Fibroblast of upper back skin (primary cell): ENCODE measurements around the gene SESN3.
"Not testable (repeated sequence)": the region's sequence is repeated elsewhere in the genome, so short reads cannot be mapped to it uniquely, and the experiment has no call there.

Experiments
- DNase-seq: peaks from one replicate; pipeline ENCODE4 v3.0.0-alpha.2; 2013

SESN3 gene, protein sequence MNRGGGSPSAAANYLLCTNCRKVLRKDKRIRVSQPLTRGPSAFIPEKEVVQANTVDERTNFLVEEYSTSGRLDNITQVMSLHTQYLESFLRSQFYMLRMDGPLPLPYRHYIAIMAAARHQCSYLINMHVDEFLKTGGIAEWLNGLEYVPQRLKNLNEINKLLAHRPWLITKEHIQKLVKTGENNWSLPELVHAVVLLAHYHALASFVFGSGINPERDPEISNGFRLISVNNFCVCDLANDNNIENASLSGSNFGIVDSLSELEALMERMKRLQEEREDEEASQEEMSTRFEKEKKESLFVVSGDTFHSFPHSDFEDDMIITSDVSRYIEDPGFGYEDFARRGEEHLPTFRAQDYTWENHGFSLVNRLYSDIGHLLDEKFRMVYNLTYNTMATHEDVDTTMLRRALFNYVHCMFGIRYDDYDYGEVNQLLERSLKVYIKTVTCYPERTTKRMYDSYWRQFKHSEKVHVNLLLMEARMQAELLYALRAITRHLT

DNA sequence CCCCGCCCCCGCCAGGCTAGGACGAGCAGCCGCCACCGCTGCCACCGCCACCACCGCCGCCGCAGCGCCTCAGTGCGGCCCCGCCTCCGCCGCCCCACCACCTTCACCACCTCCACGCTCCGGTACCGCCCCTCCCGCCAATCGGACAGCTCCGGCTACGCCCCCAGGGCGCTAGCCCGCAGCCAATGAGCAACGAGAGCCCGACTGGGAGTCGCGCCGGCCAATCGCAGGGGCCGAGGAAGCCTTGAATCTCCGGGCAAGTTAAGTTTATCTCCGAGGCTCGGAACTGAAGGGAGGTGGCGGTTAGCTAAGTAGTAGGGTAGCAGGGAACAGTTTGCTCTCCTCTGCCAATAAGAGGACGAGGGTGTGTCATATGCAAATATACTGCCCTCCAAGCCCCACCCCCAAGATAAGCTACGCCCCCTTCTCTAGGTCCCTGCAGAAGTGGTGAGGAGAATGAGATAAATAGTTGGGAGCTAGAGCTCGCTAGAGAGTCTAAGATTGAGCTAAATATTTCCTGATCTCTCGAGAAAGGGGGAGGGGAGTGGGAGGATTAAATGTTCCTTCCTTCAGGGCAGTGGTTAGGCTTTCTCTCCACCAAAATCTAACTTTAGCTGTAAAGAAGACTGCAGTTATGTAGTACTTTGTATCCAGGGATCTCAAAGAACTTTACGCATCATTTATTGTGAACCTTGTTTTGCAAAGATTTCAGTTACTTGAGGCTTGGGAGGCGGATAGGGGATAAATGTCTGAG lies at the start of gene SESN3:
TSS of gene SESN3 (minus strand) at position 76 of the 754 bp plus-strand sequence. CDS start 342 bp downstream, outside the sequence.
- DNase-seq: peak; percentile 100

DNA sequence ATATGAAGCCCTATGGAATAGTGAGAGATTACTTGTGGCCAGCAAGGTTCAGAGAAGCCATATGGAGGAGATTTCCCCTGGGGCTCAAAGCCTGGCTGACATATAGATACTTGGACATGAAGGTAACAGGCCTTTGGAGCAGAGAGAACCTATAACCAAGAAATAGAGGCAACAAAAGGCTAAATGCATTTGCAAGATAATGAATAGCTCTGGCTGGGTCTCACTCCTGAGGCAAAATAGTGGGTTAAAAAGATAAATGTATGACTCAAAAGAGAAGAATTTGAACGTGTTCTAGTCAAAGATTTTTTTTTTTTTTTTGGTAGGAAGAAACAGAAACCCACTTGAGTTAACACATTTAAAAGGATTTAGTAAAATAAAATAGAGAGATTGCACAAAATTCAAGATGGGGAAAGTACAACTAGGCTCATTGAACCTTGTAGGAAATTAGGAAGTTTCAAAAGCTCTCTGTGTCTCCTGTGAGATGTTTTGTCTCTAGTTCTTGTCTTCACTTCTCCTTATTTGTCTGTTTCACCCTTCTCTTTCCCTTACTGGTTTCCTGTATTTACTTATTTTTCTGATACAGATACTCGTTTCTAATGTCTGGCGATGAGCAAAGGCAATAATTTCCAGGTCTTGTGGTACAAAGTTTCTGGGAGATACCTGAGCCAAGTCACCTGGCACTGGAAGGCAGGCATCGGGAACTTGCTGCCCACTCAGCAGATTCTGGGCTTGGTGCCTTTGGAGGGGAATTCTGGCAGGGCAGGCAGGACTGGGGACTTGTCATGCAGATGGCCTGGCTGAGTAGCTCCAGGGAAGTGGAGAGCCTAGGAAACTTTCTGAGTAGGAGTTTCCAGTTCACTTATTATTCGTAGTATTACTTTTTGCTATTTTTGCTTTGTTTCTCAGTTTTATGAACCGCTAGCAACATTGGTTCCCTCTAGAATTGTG lies 49.2 kb upstream of the SESN3 start:
- DNase-seq: peak; percentile 45

DNA sequence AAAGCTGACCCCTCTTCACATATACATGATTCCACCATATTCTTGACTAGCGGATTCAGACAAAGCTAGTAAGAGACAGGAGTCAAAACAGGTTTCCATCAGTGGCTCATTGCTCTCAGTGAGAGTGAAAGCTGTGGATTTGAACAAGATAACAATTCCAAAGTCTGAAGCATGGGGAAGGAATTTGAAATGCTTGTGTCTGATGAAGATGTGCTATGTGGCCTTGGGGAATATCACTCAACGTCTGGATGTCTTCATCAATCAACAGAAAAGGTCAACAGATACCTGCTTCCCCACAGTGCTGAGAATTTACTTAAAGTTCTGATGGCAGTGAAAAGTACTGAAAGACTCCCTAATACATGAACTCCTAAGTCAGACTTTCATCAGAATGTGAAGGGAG lies 46.9 kb upstream of the SESN3 start:
- peak; percentile 40 for DNase-seq

DNA sequence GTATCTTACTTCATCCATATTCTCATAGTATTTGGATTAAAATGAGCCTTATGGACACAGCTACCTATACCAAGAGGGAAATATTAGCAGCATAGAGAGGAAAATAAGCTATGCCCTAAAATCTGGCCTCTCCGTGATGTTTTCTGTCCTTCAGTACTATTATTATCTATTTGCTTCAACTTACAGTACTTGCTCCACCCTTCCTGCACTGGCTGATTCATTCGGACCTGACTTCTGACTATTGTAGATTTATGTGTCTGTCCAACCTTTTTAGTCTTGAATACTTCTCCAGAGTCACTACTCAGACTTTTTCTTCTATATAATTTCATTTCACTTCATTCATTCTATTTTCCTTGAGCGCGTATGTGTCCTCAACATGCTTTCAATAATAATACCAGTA lies 45.1 kb upstream of the SESN3 start:
- DNase-seq: no peak

GRCh38 chr11:95273618-95274017 lies 42.6 kb upstream of the SESN3 start:
- not testable (repeated sequence) for DNase-seq

GRCh38 chr11:95269036-95269819 lies 38.2 kb upstream of the SESN3 start:
- DNase-seq: no peak

DNA sequence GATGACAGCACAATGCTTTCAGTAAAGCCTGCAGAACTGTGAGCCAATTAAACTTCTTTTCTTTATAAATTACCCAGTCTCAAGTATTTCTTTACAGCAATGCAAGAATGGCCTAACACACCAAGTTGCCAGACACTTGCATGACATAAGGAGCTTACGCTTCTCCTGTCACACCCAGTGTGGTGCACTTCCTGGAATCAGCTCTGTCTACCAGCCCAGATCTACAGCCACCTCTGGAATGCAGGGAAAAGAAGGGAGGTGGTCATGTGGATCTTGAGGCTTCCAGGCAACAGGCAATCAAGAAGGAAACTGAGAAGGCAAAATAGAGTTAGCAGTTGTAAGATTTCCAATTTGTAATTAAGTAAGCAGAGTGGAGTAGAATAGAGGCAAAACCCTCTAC lies 37.4 kb upstream of the SESN3 start:
- no peak for DNase-seq

GRCh38 chr11:95267601-95268213 lies 36.7 kb upstream of the SESN3 start:
- no peak for DNase-seq

DNA sequence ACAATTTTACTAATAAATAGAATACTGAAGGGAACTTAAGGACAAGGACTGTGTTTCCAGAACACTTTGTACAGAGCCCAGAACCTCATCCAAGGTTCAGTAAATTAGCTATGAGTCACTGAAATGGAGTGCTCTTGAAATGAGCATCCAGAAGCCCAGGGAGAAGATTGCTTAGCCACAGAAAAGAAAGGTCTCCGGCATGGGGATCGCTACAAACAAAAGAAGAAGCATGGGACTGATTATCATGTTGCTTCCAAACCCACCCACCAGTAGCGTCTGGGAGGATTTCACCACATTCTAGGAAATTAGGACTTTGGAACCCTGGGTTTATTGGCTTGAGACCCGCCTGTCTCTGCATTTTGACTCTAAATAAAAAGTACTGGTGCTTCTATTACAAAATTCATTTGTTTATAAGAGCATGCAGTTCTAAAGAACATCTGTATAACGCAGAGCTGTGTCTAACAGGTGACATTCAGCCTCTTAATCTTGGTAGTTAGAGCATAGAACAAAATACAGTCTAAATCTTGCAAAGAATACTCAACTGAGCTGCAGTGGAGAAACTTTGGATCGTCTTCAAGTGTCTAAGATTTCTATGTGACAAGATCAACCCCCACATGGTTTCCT lies 35.9 kb upstream of the SESN3 start:
- no peak for DNase-seq

GRCh38 chr11:95264881-95265280 lies 33.9 kb upstream of the SESN3 start:
- DNase-seq: no peak

- DNase-seq: no peak
These were observed 32.2 kb upstream of the SESN3 start for GRCh38 chr11:95262994-95263765.

- no peak for DNase-seq
These were observed 26.5 kb upstream of the SESN3 start for GRCh38 chr11:95257456-95257971.

- DNase-seq: no peak
These were observed 25.3 kb upstream of the SESN3 start for GRCh38 chr11:95256321-95256779.

DNA sequence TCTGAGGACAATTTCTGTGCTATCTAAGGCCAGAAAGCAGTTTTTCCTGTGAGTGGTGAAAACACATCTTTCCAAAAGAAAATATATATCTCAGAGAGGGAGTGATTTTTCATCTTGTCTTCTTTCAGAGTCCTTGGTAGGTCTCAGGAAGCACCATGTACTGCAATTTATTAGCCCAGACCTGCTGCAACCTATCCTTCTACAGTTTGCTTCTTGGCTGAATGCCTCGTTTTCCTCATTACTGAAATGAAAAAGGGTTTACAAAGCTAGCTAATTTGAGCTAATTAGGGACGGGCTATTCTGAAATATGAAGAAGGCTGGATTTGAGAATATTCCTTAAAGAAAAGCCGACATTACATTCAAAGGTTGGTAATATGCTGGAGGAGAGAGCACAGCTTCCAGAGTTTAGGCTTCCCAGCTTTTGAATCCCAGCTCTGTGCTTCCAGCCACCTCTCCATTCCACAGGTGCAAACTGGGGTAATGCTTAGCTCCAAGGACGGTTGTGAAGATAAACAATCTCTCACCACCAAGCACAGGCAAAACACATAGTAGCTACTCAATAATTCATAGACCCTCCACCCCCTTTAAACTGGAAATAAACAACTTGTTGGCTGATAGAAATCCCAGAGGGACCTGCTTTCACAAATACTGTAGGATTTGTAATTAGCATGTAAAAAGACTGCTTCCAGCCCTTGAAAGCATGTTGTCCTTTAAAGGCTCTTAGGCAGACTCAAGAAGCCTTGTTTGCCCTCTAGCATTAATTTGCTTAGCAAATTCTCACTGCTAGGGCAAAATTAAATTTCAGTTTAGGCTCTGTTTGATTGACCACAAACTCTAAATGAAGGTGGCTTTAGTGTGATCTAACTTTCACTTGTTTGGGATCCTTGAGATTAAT lies 24.5 kb upstream of the SESN3 start:
- DNase-seq: no peak

DNA sequence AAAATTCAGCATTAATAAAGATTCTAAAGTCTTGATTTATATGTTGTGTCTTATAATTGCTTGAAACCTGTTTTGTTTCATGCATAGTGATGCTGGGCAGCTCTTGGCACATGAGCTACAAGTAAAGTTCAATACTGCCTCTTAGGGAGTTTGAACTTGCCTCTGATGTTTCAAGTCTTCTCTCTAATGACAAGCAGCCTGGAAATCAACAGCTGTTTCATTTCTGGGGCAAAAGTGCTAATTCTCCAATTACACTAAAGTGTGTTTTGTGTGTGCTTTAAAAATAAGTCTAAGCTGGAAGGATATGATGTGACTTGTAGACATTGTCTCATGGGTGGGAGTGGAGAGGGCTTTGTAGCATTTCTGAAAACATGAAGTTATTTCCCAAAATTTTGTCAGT lies 23.7 kb upstream of the SESN3 start:
- DNase-seq: no peak

DNA sequence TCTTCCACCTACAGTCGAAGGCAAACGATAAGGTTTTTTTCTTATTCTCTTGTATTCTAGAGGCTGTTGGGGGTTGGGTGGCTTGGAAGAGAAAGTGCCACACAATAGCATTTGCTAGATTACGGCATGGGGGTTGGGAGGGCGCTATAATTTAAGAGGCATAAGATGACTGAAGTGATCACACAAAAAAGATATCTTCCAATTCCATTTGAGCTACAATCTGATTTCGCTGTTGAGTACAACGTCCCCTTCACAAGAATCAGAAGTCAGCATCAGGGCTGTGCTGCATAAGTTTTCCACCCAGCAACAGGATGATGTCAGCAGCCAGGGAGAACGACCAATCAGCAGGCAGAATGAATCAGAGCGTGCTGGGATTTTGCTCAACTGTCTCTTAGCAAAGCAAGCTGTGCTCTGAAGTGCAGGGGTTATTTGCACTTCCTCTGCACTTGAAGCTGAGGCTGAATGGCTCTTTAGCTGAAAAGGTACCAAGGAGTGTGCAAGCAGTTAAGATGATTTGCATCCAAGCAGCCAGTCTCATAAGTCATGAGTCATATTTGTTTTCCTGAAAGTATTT lies 23.2 kb upstream of the SESN3 start:
- peak; percentile 88 for DNase-seq

DNA sequence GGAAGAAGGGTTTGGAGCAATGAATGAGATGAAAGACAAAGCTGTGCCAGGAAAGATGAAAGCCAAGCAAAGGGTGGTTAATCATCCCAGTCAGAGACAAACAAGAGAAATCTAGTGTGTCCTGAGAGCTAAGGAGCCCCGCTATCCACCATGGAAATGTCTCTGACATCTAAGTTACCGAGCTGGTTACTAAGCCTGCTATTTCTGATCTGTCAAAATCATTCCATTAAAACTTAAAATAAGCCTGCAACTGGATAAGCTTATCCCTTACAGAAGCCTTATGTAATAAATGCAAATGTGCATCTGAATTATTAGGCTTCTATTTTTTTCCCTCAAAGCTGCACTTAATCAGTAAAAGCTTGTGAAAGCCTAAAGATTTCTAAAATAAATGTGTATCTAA lies 22.1 kb upstream of the SESN3 start:
- no peak for DNase-seq

GRCh38 chr11:95252586-95252985 lies 21.6 kb upstream of the SESN3 start:
- no peak for DNase-seq
